ENCODE data around the gene LARP4B.

- TF ChIP-seq CTCF (IDR thresholded peaks at IDR 0.05) (no peak), POLR2A (IDR thresholded peaks at IDR 0.05) (no peak)
These were observed 7.0 kb downstream of the LARP4B start for GRCh38 chr10:924524-924859.
